DOHH2 (cell line): Measurements from ENCODE around the gene ORAI3.

Source experiments
- EZH2phosphoT487 ChIP-seq: fragments of 200-600 bp; sonication (generic); IDR thresholded peaks from 2 replicates; pipeline ENCODE4 v1.6.1; 2017; ENCODE audit warnings: borderline replicate concordance, mild to moderate bottlenecking, antibody characterized with exemption, low read length, moderate library complexity, mixed read lengths
- TF ChIP-seq, protein P1 (sequence below): fragments of 200-600 bp; sonication (generic); IDR thresholded peaks from one replicate; pipeline ENCODE4 v1.5.1; 2014; ENCODE audit warnings: antibody characterized with exemption, mild to moderate bottlenecking, low read depth, low read length; ENCODE audit not compliant: poor library complexity, severe bottlenecking

DNA sequence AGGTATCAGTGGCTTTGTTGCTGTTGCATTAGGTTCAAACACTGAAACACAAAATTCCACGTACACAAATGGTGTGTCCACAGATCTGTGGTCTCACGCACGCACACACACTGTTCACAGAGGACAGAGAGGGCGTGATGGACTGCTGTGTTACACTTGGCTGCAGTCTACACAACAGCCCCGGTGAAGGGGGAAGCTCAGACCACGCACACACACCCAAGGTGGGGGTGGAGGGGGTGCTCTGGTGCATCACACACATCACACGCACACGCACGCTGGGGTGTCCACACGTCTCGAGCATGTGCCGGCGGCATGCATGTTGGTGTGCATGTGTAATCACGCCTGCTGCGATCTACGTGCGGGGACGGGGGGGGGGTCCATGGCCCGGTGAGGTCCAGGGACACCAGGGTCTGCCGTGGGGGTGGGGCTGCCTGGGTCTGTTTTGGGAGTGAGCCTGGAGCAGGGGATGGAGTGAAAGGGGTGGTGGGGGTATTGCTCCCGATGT lies 43.5 kb downstream of the ORAI3 start:
- TF ChIP-seq, protein P1, sequence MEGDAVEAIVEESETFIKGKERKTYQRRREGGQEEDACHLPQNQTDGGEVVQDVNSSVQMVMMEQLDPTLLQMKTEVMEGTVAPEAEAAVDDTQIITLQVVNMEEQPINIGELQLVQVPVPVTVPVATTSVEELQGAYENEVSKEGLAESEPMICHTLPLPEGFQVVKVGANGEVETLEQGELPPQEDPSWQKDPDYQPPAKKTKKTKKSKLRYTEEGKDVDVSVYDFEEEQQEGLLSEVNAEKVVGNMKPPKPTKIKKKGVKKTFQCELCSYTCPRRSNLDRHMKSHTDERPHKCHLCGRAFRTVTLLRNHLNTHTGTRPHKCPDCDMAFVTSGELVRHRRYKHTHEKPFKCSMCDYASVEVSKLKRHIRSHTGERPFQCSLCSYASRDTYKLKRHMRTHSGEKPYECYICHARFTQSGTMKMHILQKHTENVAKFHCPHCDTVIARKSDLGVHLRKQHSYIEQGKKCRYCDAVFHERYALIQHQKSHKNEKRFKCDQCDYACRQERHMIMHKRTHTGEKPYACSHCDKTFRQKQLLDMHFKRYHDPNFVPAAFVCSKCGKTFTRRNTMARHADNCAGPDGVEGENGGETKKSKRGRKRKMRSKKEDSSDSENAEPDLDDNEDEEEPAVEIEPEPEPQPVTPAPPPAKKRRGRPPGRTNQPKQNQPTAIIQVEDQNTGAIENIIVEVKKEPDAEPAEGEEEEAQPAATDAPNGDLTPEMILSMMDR: no peak
- TF ChIP-seq EZH2phosphoT487: no peak
